C1 segment of cervical spinal cord (tissue), 14 donors: Measurements from ENCODE around the gene GAS5.

Source experiments
- DNase-seq, 14 donors: peaks; one replicate each; lab custom pipeline; 2025; lab: John Stamatoyannopoulos, UW

Gene GAS5

DNA sequence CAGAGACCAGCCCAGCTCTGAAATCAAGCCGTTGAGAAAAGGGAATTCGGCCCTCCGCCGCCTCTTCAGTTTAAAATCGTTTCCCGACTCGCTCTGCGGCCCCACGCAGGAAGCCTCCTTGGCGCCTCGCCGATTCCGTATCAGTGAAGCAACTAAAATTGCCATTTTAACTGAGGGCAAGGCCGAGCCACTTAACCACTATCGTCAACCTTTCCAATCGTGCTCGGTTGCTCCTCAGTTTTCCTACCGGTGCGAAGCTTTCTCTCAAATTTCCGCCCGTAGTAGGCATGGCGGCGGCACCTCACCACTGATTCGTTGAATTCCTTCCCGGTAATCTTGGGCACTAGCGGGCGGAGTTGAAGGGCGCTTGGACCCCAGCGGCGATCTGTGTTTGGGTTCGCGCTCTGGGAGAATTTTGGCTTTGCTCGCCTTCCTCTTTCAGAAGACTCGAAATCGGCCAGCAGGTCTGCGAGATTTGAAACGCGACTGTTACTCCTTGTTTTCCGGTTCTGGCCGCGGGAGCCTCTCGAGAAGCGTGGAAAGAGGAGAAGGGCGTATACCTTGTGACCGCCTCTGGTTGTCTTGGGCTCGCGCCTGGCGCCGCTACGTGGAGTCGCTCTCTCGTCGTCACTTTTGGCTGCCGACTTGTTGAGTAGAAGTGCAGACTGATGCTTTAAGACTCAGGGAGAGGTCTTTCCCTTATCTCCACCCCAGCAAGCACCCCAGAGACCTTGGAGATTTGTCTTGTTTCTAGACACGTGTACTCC is 43.3 kb downstream of the GAS5 start, which contains the start of the genes CENPL and DARS2:
Gene CENPL, minus strand, starts transcription at position 569 of the 767 bp plus-strand sequence. CDS start 13,584 bp downstream, outside the sequence.
Gene DARS2, plus strand, starts transcription at position 359 of the 767 bp plus-strand sequence. CDS start 557 bp downstream, outside the sequence.
- peak; percentile 53 to 96 (median 92) for DNase-seq

GRCh38 chr1:173823781-173824314 is 43.9 kb downstream of the GAS5 start:
- DNase-seq, result no peak

DNA sequence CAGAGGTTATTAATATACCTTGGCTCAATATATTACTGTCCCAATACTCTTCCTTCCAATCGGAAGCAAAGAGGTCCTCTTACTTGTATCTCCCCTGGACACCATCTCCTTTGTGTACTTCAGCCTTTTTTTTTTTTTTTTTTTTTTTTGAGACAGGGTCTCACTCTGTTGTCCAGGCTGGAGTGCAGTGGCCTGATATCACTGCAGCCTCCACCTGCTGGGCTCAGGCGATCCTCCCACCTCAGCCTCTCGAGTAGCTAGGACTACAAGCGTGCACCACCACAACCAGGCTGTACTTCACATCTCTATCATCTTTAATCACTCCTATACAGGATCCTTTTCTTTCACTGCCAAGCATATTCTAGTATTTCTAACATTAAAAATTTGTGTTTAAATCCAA is 46.1 kb downstream of the GAS5 start:
- DNase-seq, result no peak

DNA sequence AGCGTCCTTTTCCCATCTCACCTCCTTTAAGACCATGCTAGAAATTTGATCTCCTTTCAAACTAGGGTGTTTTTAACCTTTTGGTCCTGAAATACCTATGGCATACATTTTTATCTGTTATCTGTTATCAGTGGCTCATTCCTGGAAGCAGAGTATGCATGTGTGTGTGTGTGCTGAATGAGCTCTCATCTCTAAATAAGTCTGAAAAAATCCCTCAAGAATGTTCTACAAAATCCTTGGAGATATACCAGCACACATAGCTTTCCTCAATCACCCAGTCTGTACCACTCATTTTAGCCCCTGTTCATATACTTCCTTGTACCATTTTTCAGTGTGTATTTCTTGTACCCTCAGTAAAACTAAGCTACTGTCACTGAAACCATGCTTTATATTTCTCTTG is 49.3 kb downstream of the GAS5 start:
- no peak for DNase-seq
